ENCODE results near the gene YPEL1. TPM values are rescaled to one million over a fixed set of nuclear protein-coding genes. Genes with fewer than 3 reads are reported as not detected.

YPEL1 gene, protein sequence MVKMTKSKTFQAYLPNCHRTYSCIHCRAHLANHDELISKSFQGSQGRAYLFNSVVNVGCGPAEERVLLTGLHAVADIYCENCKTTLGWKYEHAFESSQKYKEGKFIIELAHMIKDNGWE
- total RNA-seq, result 10 to 100 TPM in 1 of 2 experiments, 1 to 10 TPM in 1; 7.2 to 21.6 TPM

DNA sequence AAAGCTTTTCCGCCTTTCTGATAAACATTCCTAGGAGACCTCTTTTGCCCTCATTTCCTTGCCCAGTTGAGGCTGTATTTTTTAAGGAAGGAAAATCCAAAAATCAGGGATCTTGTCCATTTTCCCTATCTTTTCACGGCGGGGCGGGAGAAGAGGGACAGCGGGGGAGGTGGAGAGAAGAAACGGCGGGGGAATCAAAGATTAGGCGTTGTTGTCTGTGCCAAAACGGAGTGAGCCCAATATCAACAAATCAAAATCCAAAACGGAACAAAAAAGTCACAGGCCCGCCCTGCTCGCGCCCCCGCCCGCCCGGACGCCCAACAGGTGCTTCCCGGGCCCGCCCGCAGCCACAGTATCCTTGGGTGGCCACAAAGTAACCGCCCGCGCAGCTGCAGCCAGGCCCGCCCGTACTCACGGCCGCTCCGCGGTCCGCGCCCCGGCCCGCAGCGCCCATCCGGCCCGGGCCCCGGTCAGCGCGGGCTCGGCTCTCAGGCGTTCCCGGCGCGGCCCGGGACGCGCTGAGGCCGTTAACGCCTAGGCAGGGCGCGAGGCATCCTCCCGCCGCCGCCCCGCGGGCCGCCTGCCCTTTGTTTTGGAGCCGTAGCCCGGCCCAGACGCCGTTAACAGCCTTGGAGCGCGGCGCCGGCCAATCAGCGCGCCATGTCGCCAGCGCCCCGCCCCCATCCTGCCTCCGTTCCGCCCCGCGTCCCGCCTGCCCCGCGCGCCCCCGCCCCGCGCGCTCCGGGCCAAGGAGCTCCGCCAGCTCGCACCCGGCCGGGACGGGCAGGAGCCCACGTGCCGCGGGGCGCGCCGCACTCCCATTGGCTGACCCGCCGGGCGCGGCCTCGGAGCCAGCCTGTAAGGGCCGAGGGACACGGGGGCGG lies at the start of gene YPEL1:
Gene YPEL1 (minus strand): TSS at position 595 of the 884 bp plus-strand sequence. CDS start 25,050 bp downstream, outside the sequence.
- no peaks in the 10 kb centered on the region for H3K9me3 Mint-ChIP-seq (ENCODE audit: low read depth)
- DNase-seq (peak; percentile 96), ATAC-seq (peak; percentile 95)
- peak within 1 kb of the TSS; percentile 82 for H3K27ac Mint-ChIP-seq
- H3K4me3 Mint-ChIP-seq, result peak within 1 kb of the TSS; percentile 83
- CTCF ChIA-PET, result interaction anchor here (0.7 to 2.8 kb wide), 10 partner anchors 9 to 203 kb away, joined by 3 to 14 read pairs (median 4); partner anchors contain the start of gene SDF2L1
- no peaks in the 10 kb centered on the region for H3K36me3 Mint-ChIP-seq
- peaks cover 22% of the 10 kb centered on the region for H3K4me1 Mint-ChIP-seq
- peaks cover 17% of the 10 kb centered on the region for H3K27me3 Mint-ChIP-seq

DNA sequence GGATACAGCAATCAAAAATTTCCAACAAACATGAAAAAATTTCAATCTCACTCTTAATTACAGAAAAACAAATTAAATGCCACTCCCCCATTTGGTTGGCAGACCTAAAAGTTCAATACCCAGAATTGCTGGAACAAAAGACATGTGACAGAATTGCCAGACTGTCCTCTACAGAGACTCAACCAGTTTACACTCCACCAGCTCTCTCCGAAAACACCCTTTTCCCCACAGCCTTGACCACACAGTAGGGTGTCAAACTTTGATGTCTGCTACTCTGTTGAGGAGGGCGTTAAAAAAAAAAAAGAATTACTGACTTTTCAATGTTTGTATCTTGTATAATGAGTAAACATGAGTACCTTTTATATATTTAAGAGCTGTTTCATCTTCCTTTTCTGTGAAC lies 44.7 kb upstream of the YPEL1 start:
- Mint-ChIP-seq H3K9me3 (ENCODE audit: low read depth) (no peaks in the 10 kb centered on the region), H3K27ac (peak overlapping the region; percentile 62), H3K4me3 (no peak overlapping the region), H3K4me1 (peaks cover 19% of the 10 kb centered on the region), H3K27me3 (no peaks in the 10 kb centered on the region), H3K36me3 (peaks cover 36% of the 10 kb centered on the region)
- CTCF ChIA-PET, result interaction anchor here (1.2 to 2.3 kb wide), 2 partner anchors 9 to 172 kb away, joined by 4 to 6 read pairs; partner anchors contain the start of gene PPM1F
- DNase-seq (no peak), ATAC-seq (no peak)

DNA sequence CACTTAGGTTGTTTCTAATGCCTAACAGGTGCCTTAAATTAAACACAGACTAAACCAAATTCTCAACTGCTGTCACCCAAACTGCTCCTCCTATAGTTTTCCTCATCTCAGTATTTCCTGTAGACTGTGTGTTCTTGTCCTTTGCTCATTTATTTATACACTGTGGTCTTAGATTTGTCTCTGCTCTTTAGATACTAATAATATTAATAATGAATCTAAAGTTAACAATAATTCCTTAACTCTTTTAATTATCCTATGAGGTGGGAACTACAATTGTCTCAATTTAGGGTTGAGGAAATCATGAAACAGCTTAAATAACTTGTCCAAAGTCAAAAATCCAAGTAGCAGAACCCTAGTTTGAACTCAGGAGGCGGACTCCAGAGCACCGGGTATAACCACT lies 43.9 kb upstream of the YPEL1 start:
- Mint-ChIP-seq H3K9me3 (ENCODE audit: low read depth) (no peaks in the 10 kb centered on the region), H3K27me3 (no peaks in the 10 kb centered on the region), H3K36me3 (peaks cover 33% of the 10 kb centered on the region), H3K27ac (no peak overlapping the region), H3K4me3 (no peak overlapping the region), H3K4me1 (peaks cover 21% of the 10 kb centered on the region)
- no peak for DNase-seq
- CTCF ChIA-PET, result interaction anchor here (0.9 to 2.3 kb wide), 2 partner anchors 8 to 158 kb away, joined by 3 to 6 read pairs; no protein-coding TSS in a partner anchor
- no peak for ATAC-seq

DNA sequence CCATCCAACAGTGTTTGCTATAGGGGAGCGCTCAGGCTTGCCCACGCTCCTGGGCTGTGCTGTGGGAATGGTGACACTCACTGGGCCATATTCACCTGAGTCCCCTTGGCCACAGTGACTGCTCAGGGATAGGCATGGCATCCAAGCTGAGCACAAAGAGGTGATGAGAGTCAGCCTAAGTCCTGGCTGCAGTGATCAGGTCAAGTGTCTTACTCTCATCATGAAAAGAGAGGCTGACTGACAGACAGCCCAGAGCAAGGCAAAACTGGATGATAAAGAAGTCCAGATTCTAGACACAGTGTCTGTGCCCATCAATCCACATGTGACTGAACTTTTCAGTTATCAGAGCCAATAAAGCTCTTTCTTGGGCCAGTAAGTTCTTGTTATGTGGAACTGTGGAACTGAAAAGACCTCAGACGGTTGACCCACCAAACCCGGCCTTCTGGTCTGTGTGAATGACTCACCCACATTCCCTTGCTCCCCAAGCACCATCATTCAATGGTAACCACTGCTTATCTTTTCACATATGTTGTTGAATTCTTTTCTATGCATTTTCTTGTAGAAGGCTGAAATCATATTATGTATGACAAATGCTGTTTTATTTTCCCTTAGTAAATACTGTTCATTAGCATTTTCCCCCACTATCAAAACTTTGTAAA lies 43.2 kb upstream of the YPEL1 start:
- H3K27me3 Mint-ChIP-seq, result no peaks in the 10 kb centered on the region
- H3K4me3 Mint-ChIP-seq, result no peak overlapping the region
- H3K9me3 Mint-ChIP-seq (ENCODE audit: low read depth), result no peaks in the 10 kb centered on the region
- CTCF ChIA-PET, result interaction anchor here (0.9 to 2.3 kb wide), 2 partner anchors 8 to 159 kb away, joined by 3 to 6 read pairs; no protein-coding TSS in a partner anchor
- ATAC-seq (no peak), DNase-seq (no peak)
- peaks cover 32% of the 10 kb centered on the region for H3K36me3 Mint-ChIP-seq
- peaks cover 23% of the 10 kb centered on the region for H3K4me1 Mint-ChIP-seq
- no peak overlapping the region for H3K27ac Mint-ChIP-seq

DNA sequence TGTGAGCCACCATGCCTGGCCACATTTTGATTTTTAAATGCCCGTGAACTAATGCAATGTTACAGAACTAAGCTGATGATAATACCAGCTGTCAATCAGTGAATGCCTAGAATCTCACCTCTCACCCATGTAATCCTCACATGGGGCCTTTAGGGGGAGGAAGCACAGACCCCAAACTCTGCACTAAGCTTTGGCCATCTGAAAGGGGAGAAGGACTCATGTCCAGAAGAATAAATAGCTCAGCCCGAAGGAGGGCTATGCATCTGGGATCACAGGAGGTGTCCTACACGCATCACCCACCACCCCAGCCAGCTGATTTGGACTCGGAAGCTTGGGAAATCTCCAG lies 36.0 kb upstream of the YPEL1 start:
- DNase-seq, result no peak
- no peak overlapping the region for H3K4me3 Mint-ChIP-seq
- H3K4me1 Mint-ChIP-seq, result peaks cover 46% of the 10 kb centered on the region
- CTCF ChIA-PET, result interaction anchor here (1.0 to 2.0 kb wide), 5 partner anchors 9 to 45 kb away, joined by 4 to 9 read pairs (median 5); no protein-coding TSS in a partner anchor
- H3K36me3 Mint-ChIP-seq, result peaks cover 67% of the 10 kb centered on the region
- no peaks in the 10 kb centered on the region for H3K27me3 Mint-ChIP-seq
- ATAC-seq, result no peak
- no peaks in the 10 kb centered on the region for H3K9me3 Mint-ChIP-seq (ENCODE audit: low read depth)
- no peak overlapping the region for H3K27ac Mint-ChIP-seq

DNA sequence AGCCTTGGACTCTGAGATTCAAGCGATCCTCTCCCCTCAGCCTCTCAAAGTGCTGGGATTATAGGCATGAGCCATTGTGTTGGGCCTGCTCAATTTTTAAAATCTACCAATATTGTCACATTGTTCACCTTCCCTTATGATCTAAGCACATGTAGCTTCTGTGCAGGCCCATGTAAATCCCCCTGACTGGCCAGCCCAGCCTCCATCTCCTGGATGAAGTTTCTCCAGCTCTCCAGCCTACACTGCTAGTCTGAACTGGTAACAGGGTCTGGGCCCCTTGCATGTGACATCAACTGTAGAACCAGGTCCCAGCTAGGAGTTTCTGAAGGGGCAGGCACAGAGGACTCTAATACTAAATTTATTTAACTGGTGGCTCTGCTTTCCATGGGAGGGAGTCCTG lies 32.8 kb upstream of the YPEL1 start:
- no peak for ATAC-seq
- Mint-ChIP-seq H3K4me1 (peaks cover 66% of the 10 kb centered on the region), H3K27me3 (no peaks in the 10 kb centered on the region), H3K9me3 (ENCODE audit: low read depth) (no peaks in the 10 kb centered on the region), H3K27ac (peak overlapping the region; percentile 89), H3K4me3 (no peak overlapping the region), H3K36me3 (peaks cover 84% of the 10 kb centered on the region)
- no peak for DNase-seq
- CTCF ChIA-PET, result interaction anchor here (0.7 to 1.4 kb wide), 4 partner anchors 10 to 170 kb away, joined by 3 to 7 read pairs (median 5); partner anchors contain the start of gene MAPK1

DNA sequence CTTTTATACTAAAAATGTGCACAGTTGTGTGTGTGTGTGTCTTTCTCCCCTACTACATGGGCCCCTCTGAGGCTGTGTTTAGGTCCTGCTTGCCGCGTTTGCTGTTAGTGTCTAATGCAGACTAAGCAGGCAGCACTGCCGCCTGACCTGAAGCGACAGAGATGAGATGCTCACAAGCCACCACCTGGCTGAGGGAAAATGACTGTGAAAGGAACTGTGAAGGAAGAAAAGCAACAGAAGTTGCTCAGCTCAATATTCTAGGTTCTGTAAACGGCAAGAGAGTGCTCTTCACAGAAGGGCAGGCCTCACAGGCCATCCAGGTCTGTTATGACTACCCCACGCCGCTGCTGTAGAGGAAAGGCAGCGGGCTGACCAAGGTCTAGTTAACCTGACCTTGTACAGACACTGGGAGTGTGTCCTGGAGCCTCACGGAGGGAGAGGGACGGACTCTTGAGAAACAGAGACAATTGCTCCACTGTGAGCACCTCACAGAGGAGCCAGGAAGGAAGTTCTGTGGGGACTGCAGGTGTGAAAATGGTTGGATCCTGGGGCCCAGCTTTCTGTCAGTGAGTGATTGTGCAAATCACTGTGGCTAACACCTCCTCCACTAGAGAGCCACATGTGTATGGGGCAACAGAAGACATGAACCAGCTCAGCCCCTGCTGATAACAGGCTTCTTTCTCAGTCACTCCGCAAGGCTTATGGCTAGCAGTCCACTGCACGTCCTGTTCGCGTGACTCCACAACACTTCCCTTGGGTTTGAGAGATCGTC lies 31.3 kb upstream of the YPEL1 start:
- Mint-ChIP-seq H3K9me3 (ENCODE audit: low read depth) (no peaks in the 10 kb centered on the region), H3K27ac (peak overlapping the region; percentile 89), H3K4me1 (peaks cover 71% of the 10 kb centered on the region), H3K4me3 (peak overlapping the region; percentile 49), H3K27me3 (no peaks in the 10 kb centered on the region), H3K36me3 (peaks cover 81% of the 10 kb centered on the region)
- peak; percentile 95 for DNase-seq
- peak; percentile 86 for ATAC-seq
- CTCF ChIA-PET, result interaction anchor here (0.6 to 1.5 kb wide), 14 partner anchors 24 to 186 kb away, joined by 3 to 9 read pairs (median 3); partner anchors contain the start of genes PPM1F, YDJC and YPEL1

DNA sequence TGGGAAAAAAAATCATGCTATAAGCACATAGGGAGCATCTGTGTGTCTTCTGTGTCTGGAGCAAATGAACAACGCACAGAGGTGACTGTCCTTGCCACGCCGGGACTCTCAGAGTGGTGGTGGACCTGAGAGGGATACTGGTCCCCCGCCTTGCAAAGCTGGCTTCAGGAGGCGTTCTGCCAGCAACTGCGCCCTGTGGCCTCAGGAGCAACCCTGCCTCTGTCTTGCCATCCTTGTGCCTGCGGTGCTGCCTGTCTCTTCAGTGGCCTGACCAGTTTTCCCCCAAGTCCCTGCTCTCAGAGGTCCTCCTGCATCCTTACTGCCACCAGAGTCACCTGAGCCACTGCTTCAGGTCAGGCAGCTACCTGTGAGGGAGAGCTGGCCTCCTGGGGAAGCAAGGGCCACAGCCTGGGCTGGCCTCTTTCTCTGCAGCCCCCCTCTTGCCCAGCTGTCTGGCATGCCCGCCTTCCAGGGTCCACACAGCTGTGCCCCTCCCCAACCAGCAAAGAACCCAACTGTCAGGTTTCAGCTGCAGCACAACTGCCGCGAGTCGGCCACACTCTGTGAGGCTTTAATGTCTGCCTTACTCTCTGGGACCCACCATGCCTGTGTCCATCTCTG lies 30.4 kb upstream of the YPEL1 start:
- Mint-ChIP-seq H3K4me1 (peaks cover 76% of the 10 kb centered on the region), H3K4me3 (peak overlapping the region; percentile 49), H3K36me3 (peaks cover 77% of the 10 kb centered on the region), H3K27ac (peak overlapping the region; percentile 89), H3K27me3 (no peaks in the 10 kb centered on the region), H3K9me3 (ENCODE audit: low read depth) (no peaks in the 10 kb centered on the region)
- CTCF ChIA-PET, result interaction anchor here (1.0 to 1.5 kb wide), 3 partner anchors 31 to 187 kb away, joined by 3 to 9 read pairs (median 5); partner anchors contain the start of genes PPM1F and YPEL1
- no peak for ATAC-seq
- DNase-seq, result no peak

DNA sequence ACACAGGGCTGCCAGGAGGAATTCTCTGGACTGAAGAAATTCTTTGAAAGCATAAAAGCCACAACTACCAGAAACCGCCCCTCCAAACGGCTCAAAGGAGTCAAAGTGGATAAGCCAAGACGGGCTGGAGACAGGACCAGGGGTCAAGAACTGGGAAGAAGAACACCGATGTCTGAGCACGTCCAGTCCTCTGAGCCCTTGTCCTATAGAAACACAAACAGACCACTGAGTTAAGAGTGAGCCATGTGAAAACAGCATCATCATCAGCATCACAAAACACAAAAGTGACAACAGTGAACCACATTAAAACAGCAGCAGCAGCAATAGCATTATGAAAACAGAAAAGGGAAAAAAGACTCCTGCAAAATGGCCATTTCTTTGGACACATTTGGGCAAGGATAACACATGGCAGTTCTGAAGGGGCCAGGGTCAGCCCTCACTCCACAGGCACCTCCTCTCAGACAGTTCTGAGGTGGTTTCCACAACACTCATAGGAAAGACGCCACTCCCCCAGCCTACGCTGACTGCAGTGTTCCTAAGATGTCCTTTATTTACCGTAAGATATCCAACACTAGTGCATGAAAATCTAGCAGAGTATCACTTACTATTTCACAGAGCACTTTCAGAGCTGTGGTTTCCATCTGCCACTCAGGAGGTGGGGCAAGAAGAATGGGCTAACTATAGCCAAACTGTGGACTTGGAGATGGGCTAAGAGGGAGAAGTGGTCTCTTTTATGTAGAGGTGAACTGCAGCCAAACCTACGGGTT lies 28.6 kb upstream of the YPEL1 start:
- peak; percentile 45 for DNase-seq

DNA sequence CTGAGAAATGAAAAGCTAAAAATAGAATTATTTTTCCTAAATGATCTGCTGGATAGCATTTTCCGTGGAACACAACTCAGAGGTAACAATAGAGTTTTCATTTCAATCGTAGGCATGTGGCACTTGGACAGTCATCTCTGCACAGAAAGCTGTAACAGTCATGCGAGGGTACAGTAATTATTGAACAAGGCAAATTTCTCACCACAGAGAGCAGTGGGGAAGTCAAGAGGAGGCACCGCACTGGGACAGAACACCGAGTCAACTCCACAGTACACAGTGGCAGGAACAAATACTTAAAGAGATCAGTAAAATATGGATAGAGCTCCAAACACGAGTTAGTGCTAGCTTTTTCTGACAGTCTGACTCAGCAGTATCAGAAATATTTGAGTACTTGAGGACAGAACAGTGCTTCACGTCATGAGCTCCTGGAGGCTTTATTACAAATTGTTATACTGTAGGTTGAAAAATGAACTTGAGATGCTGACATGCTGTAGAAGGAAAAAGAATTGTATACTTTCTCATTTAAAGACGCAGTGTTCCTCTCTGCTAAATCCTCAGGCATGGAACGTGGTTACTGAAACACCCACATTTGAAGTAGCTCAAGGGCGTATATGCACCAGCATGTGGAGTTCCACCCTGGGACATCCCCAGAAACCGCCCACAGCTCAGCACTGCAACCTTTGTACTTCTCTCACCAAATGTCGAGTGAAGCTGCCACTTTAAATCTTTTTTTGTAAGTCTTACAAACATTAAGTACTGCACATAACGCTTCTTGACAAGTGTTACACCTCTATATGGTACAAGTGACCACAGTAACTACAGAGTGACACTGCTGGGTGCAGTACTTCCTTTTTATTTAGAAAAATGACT lies 27.4 kb upstream of the YPEL1 start:
- peaks cover 83% of the 10 kb centered on the region for H3K4me1 Mint-ChIP-seq
- H3K36me3 Mint-ChIP-seq, result peaks cover 67% of the 10 kb centered on the region
- CTCF ChIA-PET, result interaction anchor here (1.1 to 1.7 kb wide), 4 partner anchors 9 to 175 kb away, joined by 5 to 14 read pairs (median 8); partner anchors contain the start of gene YPEL1
- no peaks in the 10 kb centered on the region for H3K9me3 Mint-ChIP-seq (ENCODE audit: low read depth)
- no peaks in the 10 kb centered on the region for H3K27me3 Mint-ChIP-seq
- H3K4me3 Mint-ChIP-seq, result peak overlapping the region; percentile 51
- H3K27ac Mint-ChIP-seq, result peak overlapping the region; percentile 89
- DNase-seq (peak; percentile 77), ATAC-seq (peak; percentile 35)

More for the DNA sequence above, 28.6 kb upstream of the YPEL1 start:
- Mint-ChIP-seq H3K4me3 (peak overlapping the region; percentile 51), H3K4me1 (peaks cover 88% of the 10 kb centered on the region), H3K27ac (peak overlapping the region; percentile 89), H3K27me3 (no peaks in the 10 kb centered on the region), H3K36me3 (peaks cover 69% of the 10 kb centered on the region), H3K9me3 (ENCODE audit: low read depth) (no peaks in the 10 kb centered on the region)
- ATAC-seq, result no peak
- CTCF ChIA-PET, result interaction anchor here (0.9 to 1.7 kb wide), 3 partner anchors 8 to 38 kb away, joined by 3 to 9 read pairs (median 6); no protein-coding TSS in a partner anchor

Data from activated CD8-positive, alpha-beta memory T cell treated with anti-CD3 and anti-CD28 coated beads, Interleukin-2, amount 10 ng/mL, durations not matched to agents 7 days and 5 days (primary cell).